WERI-Rb-1 (cell line): Measurements from ENCODE around the gene MN1.

Experiments
- DNase-seq: peaks from one replicate; pipeline ENCODE4 v3.0.0-alpha.2; 2020
- H3K27ac ChIP-seq: fragments of 250-450 bp; sonication (Bioruptor Pico); 2 replicates; pipeline ENCODE4 v1.5.1; 2020; ENCODE audit warnings: mild to moderate bottlenecking, moderate library complexity
- H3K27me3 ChIP-seq: fragments of 250-450 bp; sonication (Bioruptor Pico); 2 replicates; pipeline ENCODE4 v1.5.1; 2021; ENCODE audit warnings: mild to moderate bottlenecking, low read depth, moderate library complexity; ENCODE audit not compliant: insufficient read depth, severe bottlenecking
- H3K36me3 ChIP-seq: fragments of 250-450 bp; sonication (Bioruptor Pico); 2 replicates; pipeline ENCODE4 v1.5.1; 2020; ENCODE audit warnings: mild to moderate bottlenecking, moderate library complexity
- H3K4me3 ChIP-seq: 2 replicates; pipeline ENCODE4 v1.5.1; 2011; ENCODE audit warnings: low read depth, mild to moderate bottlenecking, control low read depth, low read length
- H3K9me3 ChIP-seq: fragments of 250-450 bp; sonication (Bioruptor Pico); 2 replicates; pipeline ENCODE4 v1.5.1; 2021; ENCODE audit warnings: mild to moderate bottlenecking, moderate library complexity; ENCODE audit not compliant: severe bottlenecking
- TF ChIP-seq, protein P1 (sequence below): IDR thresholded peaks from 2 replicates; pipeline ENCODE4 v1.5.1; 2011; ENCODE audit warnings: low read depth, mild to moderate bottlenecking, control low read depth, inconsistent platforms, low read length

The MN1 gene

DNA sequence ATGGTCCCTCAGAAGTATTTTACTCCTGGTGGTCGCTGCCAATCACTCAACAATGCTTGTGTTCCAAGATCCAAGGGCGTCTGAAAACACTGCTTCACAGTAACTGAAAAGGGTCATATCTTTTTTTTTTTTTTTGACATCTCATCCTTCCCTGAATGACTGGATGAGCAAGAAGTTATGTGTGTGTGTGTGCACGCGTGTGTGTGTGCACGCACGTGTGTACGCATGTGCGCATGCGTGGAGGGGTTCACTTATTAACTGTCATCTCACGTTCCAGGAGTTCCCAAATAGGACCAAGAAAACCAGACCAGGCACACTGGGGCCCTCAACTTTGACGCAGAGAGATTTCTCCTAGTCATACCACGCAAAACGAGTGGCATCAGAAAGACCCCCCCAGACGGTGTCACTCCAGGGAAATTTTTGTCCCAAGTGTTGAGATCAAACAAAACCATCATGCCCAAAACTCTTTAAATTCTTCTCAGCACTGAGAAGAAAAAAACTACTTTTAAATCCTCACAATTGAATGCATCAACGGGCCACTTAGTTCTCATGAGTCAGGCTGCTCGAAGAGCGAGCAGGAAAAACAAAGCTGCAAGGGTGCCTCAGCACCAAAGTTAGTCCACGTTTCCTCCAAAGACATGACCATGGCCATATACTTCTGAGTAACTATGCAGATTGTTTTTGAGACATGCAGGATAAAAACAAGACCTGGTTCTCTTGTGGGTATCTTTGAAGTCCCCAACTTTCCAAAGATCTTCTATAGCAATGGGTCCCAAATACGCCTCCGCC is 12.9 kb downstream of the MN1 start:
- TF ChIP-seq, protein P1, sequence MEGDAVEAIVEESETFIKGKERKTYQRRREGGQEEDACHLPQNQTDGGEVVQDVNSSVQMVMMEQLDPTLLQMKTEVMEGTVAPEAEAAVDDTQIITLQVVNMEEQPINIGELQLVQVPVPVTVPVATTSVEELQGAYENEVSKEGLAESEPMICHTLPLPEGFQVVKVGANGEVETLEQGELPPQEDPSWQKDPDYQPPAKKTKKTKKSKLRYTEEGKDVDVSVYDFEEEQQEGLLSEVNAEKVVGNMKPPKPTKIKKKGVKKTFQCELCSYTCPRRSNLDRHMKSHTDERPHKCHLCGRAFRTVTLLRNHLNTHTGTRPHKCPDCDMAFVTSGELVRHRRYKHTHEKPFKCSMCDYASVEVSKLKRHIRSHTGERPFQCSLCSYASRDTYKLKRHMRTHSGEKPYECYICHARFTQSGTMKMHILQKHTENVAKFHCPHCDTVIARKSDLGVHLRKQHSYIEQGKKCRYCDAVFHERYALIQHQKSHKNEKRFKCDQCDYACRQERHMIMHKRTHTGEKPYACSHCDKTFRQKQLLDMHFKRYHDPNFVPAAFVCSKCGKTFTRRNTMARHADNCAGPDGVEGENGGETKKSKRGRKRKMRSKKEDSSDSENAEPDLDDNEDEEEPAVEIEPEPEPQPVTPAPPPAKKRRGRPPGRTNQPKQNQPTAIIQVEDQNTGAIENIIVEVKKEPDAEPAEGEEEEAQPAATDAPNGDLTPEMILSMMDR: no peak

DNA sequence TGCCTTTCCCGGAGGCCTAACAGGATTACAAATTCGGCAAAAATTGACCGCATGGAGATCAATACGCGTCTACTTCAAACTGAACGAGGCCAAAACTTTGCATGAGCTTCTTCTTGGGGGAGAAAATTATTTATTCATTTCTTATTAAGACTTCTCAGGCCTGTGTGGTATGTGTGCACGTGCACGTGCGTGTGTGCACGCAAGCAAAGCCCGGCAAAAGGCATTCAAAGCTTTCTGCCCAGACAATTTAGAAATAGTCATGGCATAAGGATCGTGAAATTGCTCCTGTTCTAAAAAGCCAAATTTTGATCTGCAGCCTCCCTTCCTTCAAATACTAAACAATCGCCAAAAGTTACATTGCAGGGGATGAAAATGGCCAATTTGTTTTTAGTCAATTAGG is 14.6 kb downstream of the MN1 start:
- H3K27me3 ChIP-seq: no peaks in the 10 kb centered on the region
- H3K4me3 ChIP-seq: no peak overlapping the region
- no peak overlapping the region for H3K27ac ChIP-seq
- no peaks in the 10 kb centered on the region for H3K36me3 ChIP-seq
- DNase-seq: no peak
- no peaks in the 10 kb centered on the region for H3K9me3 ChIP-seq
- TF ChIP-seq, protein P1: no peak

More for the DNA sequence above, 12.9 kb downstream of the MN1 start:
- Histone ChIP-seq H3K4me3 (no peak overlapping the region), H3K36me3 (no peaks in the 10 kb centered on the region), H3K27ac (no peak overlapping the region), H3K27me3 (no peaks in the 10 kb centered on the region), H3K9me3 (no peaks in the 10 kb centered on the region)
- DNase-seq: no peak

GRCh38 chr22:27786291-27786932 is 15.1 kb downstream of the MN1 start:
- Histone ChIP-seq H3K9me3 (no peaks in the 10 kb centered on the region), H3K36me3 (no peaks in the 10 kb centered on the region), H3K4me3 (no peak overlapping the region), H3K27me3 (no peaks in the 10 kb centered on the region), H3K27ac (no peak overlapping the region)
- no peak for DNase-seq
- TF ChIP-seq, protein P1: no peak

- Histone ChIP-seq H3K36me3 (no peaks in the 10 kb centered on the region), H3K27ac (no peak overlapping the region), H3K27me3 (no peaks in the 10 kb centered on the region), H3K4me3 (no peak overlapping the region), H3K9me3 (no peaks in the 10 kb centered on the region)
- DNase-seq: no peak
- TF ChIP-seq, protein P1: no peak
These were observed 15.7 kb downstream of the MN1 start for GRCh38 chr22:27785831-27786230.

- H3K27ac ChIP-seq: no peak overlapping the region
- no peaks in the 10 kb centered on the region for H3K9me3 ChIP-seq
- H3K36me3 ChIP-seq: no peaks in the 10 kb centered on the region
- no peaks in the 10 kb centered on the region for H3K27me3 ChIP-seq
- no peak overlapping the region for H3K4me3 ChIP-seq
- no peak for DNase-seq
- TF ChIP-seq, protein P1: no peak
These were observed 17.5 kb downstream of the MN1 start for GRCh38 chr22:27784120-27784475.
